GM12873 (cell line): ENCODE data around the gene ZMIZ1.

Experiments
- TF ChIP-seq, protein P1 (sequence below): IDR thresholded peaks from 2 replicates; pipeline ENCODE4 v1.5.1; 2012; ENCODE audit warnings: low read depth, mild to moderate bottlenecking, moderate library complexity, low read length, control low read depth; ENCODE audit not compliant: insufficient read depth; ENCODE audit errors: missing control alignments

ZMIZ1 gene

DNA sequence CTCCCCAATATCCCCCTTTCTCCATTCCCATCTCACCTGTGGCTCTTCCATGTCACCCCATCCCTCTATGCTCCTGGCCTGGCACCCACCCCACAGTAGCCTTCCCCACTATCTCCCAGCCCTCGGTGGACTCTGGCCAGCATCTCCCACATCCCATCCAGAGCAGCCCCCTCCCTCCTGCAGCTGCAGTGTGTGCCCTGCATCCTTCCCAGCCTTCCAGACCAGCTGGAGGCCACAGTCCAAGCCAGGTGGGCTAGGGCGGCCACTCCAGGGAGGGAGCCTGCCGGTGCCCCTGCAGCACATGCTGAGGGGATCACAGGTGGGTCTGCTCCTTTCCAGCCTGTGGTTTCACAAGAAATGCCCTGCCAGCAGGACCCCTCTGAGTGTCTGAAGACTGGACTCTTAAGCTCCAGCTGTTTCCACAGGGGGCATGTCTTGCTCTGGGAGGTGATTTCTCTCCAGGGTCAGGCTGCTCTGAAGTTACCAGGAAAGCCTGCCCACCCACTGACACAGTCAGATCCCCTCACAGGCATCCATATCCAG lies 187.6 kb downstream of the ZMIZ1 start:
- TF ChIP-seq, protein P1, sequence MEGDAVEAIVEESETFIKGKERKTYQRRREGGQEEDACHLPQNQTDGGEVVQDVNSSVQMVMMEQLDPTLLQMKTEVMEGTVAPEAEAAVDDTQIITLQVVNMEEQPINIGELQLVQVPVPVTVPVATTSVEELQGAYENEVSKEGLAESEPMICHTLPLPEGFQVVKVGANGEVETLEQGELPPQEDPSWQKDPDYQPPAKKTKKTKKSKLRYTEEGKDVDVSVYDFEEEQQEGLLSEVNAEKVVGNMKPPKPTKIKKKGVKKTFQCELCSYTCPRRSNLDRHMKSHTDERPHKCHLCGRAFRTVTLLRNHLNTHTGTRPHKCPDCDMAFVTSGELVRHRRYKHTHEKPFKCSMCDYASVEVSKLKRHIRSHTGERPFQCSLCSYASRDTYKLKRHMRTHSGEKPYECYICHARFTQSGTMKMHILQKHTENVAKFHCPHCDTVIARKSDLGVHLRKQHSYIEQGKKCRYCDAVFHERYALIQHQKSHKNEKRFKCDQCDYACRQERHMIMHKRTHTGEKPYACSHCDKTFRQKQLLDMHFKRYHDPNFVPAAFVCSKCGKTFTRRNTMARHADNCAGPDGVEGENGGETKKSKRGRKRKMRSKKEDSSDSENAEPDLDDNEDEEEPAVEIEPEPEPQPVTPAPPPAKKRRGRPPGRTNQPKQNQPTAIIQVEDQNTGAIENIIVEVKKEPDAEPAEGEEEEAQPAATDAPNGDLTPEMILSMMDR, result no peak

DNA sequence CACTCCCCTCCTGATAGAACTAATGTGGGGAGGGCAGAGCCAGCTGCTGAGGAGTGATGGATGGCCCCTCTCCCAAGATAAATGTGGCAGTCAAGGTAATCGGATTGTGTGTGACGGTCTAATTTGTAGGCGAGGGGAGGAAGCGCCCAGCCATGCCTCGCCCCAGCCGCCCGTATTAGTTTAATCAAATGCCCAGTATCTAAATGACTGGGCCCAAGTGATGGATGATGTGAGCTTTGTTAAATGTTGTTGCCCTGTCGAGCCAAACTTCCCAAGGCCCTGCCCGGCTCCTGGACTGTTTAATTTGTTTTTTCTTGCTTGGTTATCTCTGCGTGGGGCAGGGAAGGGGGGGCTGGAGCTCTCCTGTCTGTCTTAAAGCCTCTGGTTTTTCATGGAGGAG lies 190.1 kb downstream of the ZMIZ1 start:
- TF ChIP-seq, protein P1, result no peak

DNA sequence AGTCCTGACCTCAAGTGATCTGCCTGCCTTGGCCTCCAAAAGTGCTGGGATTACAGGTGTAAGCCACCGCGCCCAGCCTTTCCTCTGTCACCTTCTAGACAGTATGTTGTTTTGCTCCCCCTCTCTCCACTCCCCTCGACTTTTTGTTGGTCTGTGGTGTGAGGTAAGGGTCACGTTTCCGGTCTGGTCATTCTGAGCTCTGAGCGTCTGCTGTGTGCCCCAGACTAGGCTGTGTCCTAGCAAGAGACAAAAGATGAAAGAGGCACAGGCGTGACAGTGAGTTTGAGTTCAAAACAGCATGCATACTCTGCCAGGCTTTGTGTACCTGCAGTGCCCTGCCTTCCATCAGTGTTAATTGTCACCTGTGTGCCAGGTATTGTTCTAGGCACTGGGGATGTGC lies 191.1 kb downstream of the ZMIZ1 start:
- TF ChIP-seq, protein P1, result no peak

DNA sequence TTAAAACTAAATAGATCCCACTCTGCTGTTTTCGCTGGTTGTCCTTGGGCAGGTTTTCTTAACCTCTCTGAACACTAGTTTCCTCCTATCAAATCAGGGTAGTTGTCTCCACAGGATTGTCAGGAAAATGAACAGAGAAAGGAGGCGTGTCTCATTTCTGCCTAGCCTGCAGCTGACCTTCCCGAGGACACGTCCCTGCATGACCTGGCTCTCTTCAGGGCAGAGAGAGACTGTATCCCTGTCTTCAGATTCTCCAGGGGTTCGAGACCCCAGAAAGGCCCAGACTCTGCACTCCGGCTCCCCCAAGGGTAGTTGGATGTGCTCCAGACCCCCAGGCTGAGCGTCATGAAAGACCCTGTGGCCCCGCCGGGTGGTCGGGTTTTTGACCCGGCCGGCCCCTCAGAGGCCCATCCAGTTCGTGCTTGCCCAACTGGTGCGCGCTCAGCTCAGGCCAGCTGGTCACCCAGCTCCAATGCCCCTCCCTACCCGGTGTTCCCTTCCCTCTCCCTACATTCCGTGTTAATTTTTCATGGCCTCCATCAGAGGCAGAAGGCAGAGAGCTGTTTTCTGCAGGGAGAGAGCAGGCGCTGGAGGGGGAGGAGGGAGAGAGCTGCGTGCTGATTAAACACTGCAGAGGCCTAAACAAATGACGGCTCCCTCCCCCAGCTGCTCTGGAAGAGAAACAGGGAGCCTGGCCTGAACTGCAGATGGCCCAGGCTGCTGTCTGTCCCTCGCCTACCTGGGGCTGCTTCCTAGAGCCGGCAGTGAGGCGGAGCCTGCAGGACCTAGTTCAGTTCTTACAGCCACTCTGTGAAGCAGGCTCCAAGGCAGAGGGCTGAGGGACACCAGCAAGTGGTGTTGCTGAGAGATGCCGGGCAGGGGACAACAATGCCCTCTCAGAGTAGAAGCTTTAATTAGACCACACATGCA lies 192.3 kb downstream of the ZMIZ1 start:
- TF ChIP-seq, protein P1, result no peak

DNA sequence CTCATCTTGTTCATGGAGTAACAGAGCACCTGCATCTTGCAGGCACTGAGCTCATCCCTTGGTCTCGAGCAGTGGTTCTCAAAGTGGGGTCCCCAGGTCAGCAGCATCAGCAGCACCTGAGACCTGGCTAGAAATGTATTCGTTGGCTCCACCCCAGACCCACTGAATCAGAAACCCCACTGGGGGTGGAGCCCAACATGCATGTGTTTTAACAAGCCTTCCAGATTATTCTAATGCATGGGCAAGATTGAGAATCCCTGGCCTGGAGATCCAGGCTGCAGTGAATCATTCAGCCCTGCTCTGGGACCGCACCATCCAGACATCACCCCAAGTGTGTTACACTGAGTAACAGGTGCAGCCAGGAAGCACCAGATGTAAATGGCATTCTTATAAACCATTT lies 193.4 kb downstream of the ZMIZ1 start:
- TF ChIP-seq, protein P1, result no peak

DNA sequence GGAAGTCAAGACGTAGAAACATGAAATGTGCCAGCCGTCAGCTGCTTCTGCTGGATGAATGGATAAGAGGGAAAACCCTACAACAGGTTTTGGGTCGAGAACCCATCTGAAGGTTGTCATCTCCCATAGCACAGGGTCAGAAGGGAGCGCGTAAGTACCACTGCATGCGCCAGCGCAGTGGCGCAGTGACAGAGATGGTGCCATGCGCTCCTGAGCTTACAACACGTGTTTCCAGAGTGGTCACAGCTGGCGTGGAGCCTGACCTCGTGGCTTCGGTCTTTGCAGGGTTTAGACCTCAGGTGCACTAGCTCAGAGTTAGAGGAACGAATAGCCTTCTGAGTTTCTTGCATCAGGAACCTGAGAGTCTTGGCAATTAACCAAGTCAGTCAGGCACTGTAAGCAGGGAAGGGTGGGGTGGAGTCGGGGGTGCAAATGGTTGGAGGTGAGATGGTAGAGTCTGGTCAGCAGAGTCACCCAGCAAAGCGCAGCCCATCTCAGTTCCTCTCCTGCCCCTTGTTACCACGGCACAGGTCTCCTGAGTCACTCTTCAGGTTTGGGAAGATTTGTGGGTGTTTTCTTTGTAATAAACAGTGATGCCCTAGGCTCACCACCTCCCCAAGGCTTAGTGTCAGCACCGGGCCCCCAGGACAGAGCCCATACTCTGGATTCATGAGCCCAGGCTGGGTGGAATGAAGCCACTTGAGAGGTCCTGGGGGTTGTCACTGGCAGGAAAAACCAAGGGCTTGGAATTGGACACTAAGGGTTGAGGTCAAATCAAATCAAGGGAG lies 194.4 kb downstream of the ZMIZ1 start:
- TF ChIP-seq, protein P1, result no peak

DNA sequence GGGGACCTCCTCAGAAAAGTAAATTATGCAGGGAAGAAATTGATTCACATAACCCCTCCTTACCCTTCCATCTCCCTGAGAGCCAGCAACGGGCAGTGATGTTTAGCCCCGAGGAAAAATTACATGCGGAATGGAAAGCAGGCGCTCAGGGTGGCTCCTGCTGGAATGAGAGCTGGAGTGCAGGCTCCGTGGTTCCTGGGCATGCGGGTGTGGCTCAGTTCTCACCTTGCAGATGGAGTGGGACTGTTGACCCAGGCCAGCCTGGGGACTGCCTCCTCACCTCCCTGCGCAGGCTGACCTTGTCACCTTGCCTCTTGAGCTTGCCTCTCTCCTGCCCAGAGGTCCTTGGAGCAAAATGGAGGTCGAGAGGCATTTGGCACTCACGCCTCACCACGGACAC lies 195.2 kb downstream of the ZMIZ1 start:
- TF ChIP-seq, protein P1, result no peak
